ENCODE data around the gene ADAMTS17.

ADAMTS17 gene

DNA sequence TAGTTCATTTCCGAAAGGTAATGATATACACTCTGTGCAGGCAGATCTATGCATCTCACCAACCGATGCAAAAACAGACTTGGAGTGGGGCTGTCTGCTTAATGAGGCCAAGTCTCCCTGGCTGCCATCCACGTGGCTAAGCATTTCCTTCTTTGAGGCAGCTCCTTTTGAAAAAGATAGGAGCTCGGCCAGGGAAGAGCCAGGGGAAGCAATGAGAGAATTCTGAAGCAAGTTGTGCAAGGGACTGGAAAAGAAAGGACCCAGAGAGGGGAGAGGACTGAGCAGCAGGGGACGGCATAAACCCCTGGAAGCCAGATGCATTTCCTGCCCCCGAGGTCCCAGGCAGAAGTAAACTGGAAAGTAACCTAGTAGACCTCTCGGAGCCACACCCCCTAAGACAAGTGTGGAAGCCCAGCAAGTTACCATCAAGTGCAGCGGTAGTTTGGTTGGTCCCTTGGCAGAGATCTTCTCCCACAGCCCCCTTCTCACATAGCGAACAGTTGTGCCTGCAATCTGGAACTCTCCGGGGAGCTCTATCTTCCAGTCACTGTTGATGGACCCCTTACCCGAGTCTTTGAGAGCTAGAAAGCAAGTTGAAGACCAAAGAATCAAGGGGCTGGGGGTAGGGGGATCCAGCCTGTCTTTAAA lies 288.2 kb downstream of the ADAMTS17 start:
- no peaks in the 10 kb centered on the region for H3K9me3 Mint-ChIP-seq
- H3K27me3 Mint-ChIP-seq: peaks cover 21% of the 10 kb centered on the region
- no peak overlapping the region for H3K4me3 Mint-ChIP-seq
- H3K27ac Mint-ChIP-seq (ENCODE audit: low read depth): no peak overlapping the region
- H3K4me1 Mint-ChIP-seq: no peaks in the 10 kb centered on the region
- no peak for DNase-seq (ENCODE audit: low spot score in 2 of 2)
- no peak for ATAC-seq (replicated peaks; ENCODE audit: extremely low read depth, poor library complexity, severe bottlenecking)
- no peaks in the 10 kb centered on the region for H3K36me3 Mint-ChIP-seq (ENCODE audit: insufficient read depth)

DNA sequence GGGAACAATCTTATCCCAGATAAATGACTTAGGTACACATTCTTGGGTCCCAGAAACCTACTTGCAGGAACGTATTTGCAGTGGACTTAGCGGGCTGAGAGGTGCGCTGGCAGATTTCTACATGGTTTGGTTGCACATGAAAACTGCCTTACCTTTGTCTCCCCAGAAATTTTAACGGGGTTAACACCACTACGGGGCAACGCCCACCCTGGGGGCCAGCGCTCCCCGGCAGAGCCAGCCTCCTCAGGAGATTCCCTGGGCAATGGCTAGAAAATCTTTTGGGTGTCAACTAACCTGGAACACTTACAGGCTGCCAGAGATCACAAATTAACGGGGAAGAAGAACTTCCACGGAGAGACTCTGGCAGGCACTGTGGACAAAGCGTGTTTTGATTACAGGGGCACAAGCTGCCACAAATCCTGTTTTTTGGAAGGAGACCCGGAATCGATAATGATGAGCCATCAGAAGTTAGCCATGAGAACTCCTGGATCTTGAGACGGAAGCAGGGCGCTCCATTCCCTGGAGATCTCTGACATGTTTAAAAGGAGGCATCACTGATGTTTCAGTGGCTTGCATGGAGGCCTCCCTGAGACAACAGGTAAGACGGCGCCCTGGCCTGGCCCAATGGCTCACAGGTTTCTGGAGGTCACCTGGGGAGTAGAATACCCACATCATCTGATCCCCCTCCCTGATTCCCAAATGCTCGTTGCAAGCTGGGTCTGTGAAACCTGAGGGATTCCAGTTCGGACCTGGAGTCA lies 288.9 kb downstream of the ADAMTS17 start:
- no peak for DNase-seq (ENCODE audit: low spot score in 2 of 2)
- no peaks in the 10 kb centered on the region for H3K9me3 Mint-ChIP-seq
- H3K27me3 Mint-ChIP-seq: peaks cover 14% of the 10 kb centered on the region
- ATAC-seq (replicated peaks; ENCODE audit: extremely low read depth, poor library complexity, severe bottlenecking): no peak
- no peak overlapping the region for H3K4me3 Mint-ChIP-seq
- no peaks in the 10 kb centered on the region for H3K4me1 Mint-ChIP-seq
- no peaks in the 10 kb centered on the region for H3K36me3 Mint-ChIP-seq (ENCODE audit: insufficient read depth)
- H3K27ac Mint-ChIP-seq (ENCODE audit: low read depth): no peak overlapping the region

DNA sequence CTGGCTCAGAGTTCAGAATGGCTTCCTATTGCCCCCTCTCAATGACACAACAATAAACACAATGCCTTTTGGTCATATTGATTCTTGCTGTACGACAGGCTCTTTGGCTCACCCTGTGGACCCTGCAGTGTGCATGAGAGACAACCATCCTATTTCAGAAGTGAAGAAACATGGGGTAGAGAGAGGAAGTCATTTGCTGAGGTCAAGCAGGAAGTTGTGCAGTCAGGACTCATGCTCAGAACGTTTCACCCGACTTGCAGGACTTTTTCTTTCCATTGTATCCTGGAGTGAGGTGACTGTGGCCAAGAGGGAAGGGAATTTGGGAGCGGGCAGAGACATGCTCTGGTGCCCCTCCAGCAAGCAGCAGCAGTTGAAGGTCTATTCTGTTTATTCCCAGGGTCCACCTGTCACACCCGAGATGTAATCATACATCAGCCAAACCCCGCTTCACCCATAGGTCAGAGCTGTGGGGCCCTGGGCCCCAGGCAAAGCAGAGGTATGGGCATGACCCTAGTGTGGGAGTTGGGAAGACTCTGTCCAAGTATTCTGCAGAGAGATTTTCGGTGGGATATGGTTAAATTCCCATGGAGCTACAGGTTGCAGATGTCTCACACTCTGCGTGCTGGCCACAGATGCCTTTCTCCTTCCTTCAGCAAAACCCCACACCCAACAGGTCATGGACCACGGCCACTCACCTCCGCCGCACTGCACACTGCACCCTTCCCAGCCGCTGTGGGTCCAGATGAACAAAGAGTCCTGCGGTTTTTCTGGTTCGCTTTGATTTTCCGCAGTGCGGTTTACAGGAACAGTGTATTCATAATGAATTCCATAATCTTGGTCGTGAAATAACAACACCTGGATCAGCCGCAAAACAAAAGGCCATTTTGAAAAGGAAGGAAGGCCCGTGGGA lies 290.6 kb downstream of the ADAMTS17 start:
- no peak for DNase-seq (ENCODE audit: low spot score in 2 of 2)
- Mint-ChIP-seq H3K4me3 (no peak overlapping the region), H3K27me3 (no peaks in the 10 kb centered on the region), H3K4me1 (no peaks in the 10 kb centered on the region), H3K36me3 (ENCODE audit: insufficient read depth) (no peaks in the 10 kb centered on the region), H3K27ac (ENCODE audit: low read depth) (no peak overlapping the region), H3K9me3 (no peaks in the 10 kb centered on the region)
- no peak for ATAC-seq (replicated peaks; ENCODE audit: extremely low read depth, poor library complexity, severe bottlenecking)

DNA sequence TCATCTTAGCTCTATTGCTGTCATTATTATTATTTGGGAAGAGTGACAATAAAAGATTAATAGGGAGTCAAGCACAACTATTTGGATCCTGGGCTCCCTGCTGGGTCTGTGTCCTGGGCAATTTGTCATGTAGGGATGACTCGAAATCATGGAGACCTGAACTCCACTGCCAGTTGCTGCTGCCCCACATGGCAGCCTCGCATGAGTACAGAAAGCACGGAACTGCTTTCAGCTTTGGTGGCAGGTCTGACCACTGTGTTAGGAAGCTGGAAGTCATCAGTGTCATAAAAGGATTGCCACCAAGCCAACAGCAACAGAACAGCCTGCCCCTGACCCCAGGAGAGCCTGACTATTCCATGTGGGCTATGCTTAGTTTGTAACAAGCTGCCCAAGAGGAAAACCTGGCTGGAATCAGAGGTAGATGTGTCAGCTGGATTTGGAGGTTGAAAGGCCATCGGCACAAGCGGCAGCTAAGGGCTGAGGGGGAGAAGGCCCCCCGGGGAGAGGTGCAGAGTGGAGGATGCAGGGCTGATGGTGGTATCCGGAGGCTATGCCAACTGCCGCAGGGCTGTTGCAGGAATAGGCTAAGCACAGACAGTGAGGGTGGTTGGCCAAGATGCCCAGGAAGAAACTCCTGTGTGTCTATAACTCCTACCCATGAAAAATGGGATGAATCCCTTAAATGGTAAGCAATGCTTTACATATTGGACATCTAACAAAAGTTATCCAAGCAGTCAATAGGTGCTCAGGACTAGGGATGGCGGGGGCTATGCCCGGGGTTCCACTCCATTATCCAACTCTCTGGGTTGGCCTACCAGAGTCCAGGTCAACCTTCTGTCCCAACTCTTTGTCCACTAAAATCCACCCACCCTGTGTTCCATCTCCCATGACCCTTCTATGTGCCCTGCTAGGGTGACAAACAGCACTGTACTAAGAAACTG lies 291.6 kb downstream of the ADAMTS17 start:
- Mint-ChIP-seq H3K4me3 (no peak overlapping the region), H3K36me3 (ENCODE audit: insufficient read depth) (no peaks in the 10 kb centered on the region), H3K27me3 (no peaks in the 10 kb centered on the region), H3K27ac (ENCODE audit: low read depth) (no peak overlapping the region), H3K9me3 (no peaks in the 10 kb centered on the region), H3K4me1 (no peaks in the 10 kb centered on the region)
- ATAC-seq (replicated peaks; ENCODE audit: extremely low read depth, poor library complexity, severe bottlenecking) (no peak), DNase-seq (ENCODE audit: low spot score in 2 of 2) (no peak)

DNA sequence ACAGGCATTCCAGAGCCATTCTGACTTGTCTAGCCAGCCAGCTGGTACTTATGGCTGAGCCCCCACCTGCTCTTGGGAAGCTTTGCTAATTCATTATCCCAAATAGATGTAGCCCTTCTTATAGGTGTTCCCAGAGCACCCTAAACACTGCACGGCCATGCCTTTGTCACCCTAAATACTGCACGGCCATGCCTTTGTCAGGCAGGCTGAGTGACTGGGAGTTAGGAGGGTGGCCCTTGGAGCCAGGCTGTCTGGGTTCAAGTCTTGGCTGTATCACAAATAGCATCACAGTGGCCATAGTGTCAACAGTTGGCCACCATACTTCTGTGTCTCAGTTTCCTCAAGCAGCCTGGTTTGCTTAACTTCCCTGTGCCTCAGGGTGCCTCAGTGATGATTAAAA lies 292.3 kb downstream of the ADAMTS17 start:
- H3K27ac Mint-ChIP-seq (ENCODE audit: low read depth): no peak overlapping the region
- no peak overlapping the region for H3K4me3 Mint-ChIP-seq
- no peaks in the 10 kb centered on the region for H3K9me3 Mint-ChIP-seq
- DNase-seq (ENCODE audit: low spot score in 2 of 2): no peak
- no peaks in the 10 kb centered on the region for H3K36me3 Mint-ChIP-seq (ENCODE audit: insufficient read depth)
- H3K27me3 Mint-ChIP-seq: no peaks in the 10 kb centered on the region
- no peaks in the 10 kb centered on the region for H3K4me1 Mint-ChIP-seq
- ATAC-seq (replicated peaks; ENCODE audit: extremely low read depth, poor library complexity, severe bottlenecking): no peak

DNA sequence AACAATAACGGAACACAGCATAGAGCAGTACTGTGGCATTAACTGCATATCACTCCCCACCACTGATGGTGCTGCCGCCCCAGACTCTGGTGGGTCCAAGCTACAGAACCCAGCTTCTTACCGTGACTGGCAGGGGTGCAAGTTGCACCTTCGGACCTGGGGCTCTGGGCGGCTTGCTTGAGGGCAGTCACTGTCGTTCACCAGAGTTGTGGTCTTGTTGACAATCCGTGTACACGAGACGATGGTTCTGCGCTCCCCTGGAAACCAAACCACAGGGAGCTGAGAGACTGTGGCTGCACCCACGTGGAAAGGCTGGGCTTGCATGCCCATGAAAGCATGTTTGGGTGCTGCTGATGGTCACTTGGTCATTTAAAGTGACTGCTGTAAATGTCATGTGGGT lies 293.0 kb downstream of the ADAMTS17 start:
- H3K9me3 Mint-ChIP-seq: no peaks in the 10 kb centered on the region
- no peak for ATAC-seq (replicated peaks; ENCODE audit: extremely low read depth, poor library complexity, severe bottlenecking)
- no peak for DNase-seq (ENCODE audit: low spot score in 2 of 2)
- no peaks in the 10 kb centered on the region for H3K27me3 Mint-ChIP-seq
- no peak overlapping the region for H3K4me3 Mint-ChIP-seq
- no peaks in the 10 kb centered on the region for H3K4me1 Mint-ChIP-seq
- H3K27ac Mint-ChIP-seq (ENCODE audit: low read depth): no peak overlapping the region
- no peaks in the 10 kb centered on the region for H3K36me3 Mint-ChIP-seq (ENCODE audit: insufficient read depth)

DNA sequence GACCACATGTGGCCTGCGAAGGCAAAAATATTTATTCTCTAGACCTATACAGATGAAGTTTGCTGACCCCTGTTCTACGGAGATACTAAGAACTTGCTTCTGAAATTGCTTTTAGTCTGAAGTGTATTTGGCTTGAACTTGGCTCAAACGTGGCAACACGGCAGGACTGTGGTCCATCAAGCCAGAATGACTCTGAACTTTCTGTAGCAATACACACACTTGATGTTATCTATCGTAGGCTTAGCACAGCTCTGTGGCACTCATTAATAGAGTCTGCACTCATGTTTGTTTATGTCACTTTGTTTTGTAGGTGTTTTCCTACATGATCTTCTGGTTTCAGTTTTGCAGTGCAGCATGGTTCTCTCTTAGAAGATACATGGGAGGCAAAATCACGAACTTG lies 298.1 kb downstream of the ADAMTS17 start:
- DNase-seq (ENCODE audit: low spot score in 2 of 2) (no peak), ATAC-seq (replicated peaks; ENCODE audit: extremely low read depth, poor library complexity, severe bottlenecking) (no peak)
- Mint-ChIP-seq H3K4me3 (no peak overlapping the region), H3K36me3 (ENCODE audit: insufficient read depth) (peaks cover 2% of the 10 kb centered on the region), H3K27me3 (no peaks in the 10 kb centered on the region), H3K4me1 (no peaks in the 10 kb centered on the region), H3K9me3 (no peaks in the 10 kb centered on the region), H3K27ac (ENCODE audit: low read depth) (no peak overlapping the region)

DNA sequence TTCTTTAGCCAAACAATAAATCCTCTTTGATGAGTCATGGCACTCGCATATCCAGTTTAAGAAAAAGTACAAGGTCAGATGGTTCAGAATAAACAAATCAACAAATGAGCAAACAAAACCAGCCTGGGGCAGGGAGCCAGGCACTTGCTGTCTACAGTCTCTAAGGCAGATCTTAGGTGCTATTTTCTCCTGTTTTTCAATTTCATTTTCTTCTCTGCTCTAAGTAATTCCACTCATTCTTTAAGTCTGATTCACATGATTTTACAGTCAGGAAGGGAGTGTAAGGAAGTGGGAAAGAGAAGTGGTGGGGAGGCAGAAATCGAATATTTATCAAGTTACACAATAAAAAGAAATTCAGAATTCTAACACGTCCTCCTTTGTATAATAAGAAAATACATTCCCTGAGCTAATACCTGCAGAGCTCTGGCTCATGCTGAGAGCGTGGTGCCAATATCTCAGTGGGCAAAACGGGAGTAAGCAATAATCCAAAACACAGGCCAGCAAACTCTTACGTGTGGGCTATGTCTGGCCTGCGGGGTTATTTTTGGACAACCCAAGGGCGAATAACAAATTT lies 298.6 kb downstream of the ADAMTS17 start:
- no peak for ATAC-seq (replicated peaks; ENCODE audit: extremely low read depth, poor library complexity, severe bottlenecking)
- peaks cover 2% of the 10 kb centered on the region for H3K36me3 Mint-ChIP-seq (ENCODE audit: insufficient read depth)
- DNase-seq (ENCODE audit: low spot score in 2 of 2): no peak

DNA sequence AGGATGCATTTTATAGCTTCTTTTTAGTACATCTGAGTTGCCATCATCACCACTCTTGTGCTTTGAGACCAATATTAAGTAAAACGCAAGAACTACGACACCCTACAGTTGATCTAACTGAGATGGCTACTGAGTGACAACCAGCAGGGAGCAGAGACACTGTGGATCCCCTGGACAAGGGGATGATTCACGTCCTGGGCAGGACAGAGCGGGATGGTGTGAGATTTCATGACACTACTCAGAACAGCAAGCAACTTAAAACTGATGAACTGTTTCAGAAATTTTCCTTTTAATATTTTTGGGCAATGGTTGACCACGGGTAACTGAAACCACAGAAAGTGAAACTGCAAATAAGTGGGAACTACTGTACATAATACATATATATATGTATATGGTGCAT lies 299.2 kb downstream of the ADAMTS17 start:
- no peak overlapping the region for H3K27ac Mint-ChIP-seq (ENCODE audit: low read depth)
- ATAC-seq (replicated peaks; ENCODE audit: extremely low read depth, poor library complexity, severe bottlenecking): no peak
- peaks cover 2% of the 10 kb centered on the region for H3K36me3 Mint-ChIP-seq (ENCODE audit: insufficient read depth)
- H3K4me1 Mint-ChIP-seq: no peaks in the 10 kb centered on the region
- DNase-seq (ENCODE audit: low spot score in 2 of 2): no peak
- no peaks in the 10 kb centered on the region for H3K27me3 Mint-ChIP-seq
- no peak overlapping the region for H3K4me3 Mint-ChIP-seq
- no peaks in the 10 kb centered on the region for H3K9me3 Mint-ChIP-seq

More for the DNA sequence above, 298.6 kb downstream of the ADAMTS17 start:
- no peak overlapping the region for H3K27ac Mint-ChIP-seq (ENCODE audit: low read depth)
- no peaks in the 10 kb centered on the region for H3K4me1 Mint-ChIP-seq
- no peak overlapping the region for H3K4me3 Mint-ChIP-seq
- no peaks in the 10 kb centered on the region for H3K9me3 Mint-ChIP-seq
- H3K27me3 Mint-ChIP-seq: no peaks in the 10 kb centered on the region

DNA sequence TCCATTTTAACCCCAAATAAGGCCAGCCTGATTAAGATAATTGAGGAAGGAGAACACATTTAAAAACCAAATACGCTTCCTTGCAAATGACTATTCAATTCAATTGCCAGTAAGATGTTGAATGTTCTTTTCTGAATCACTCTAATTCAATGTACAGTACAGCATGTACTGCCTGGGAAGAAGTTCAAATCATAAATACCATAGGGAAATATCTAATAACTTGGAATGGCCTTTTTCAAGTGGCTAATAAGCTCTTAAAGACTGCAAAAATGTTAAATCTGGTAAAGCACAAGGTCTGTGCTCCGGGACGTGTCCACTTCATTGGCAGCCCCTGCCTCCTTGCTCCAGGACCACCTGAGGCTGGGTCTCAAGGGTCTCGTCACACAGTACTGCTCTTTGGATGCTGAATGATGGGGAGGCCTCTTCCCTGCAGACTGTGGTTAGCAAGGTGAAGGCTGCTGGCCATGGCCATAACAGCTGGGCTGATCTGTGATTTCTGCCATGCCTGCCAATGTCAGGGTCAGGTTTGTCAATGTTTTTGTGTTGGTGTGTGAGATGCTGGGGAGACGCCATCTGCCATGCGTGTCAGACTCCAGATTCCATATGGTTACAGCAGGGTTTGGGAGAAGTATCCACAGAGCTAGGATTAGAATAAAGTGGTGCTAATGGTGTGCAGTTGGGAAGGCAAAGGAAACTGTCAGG lies 300.5 kb downstream of the ADAMTS17 start:
- ATAC-seq (replicated peaks; ENCODE audit: extremely low read depth, poor library complexity, severe bottlenecking): no peak
- no peak overlapping the region for H3K27ac Mint-ChIP-seq (ENCODE audit: low read depth)

DNA sequence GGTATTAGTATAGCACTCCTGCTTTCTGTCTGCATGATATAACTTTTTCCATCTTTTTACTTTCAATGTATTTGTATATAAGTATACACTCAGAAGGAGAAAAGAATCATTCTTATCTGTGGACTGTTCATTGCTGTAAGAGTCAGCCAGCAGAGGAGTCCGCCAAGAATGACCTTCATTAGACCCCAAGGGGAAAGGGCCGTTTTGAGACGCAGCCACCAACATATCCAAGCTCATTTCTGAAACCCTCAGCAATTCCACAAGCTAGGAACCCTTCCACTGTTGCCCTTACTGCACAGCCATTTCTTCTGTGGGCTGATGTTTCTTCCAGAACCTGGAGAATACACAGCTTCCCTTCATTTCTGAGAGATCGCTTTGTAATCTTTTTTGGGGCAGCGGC lies 301.8 kb downstream of the ADAMTS17 start:
- ATAC-seq (replicated peaks; ENCODE audit: extremely low read depth, poor library complexity, severe bottlenecking) (no peak), DNase-seq (ENCODE audit: low spot score in 2 of 2) (no peak)
- H3K36me3 Mint-ChIP-seq (ENCODE audit: insufficient read depth): peaks cover 2% of the 10 kb centered on the region
- no peak overlapping the region for H3K27ac Mint-ChIP-seq (ENCODE audit: low read depth)
- no peaks in the 10 kb centered on the region for H3K27me3 Mint-ChIP-seq
- no peaks in the 10 kb centered on the region for H3K9me3 Mint-ChIP-seq
- H3K4me3 Mint-ChIP-seq: no peak overlapping the region
- no peaks in the 10 kb centered on the region for H3K4me1 Mint-ChIP-seq

More for the DNA sequence above, 300.5 kb downstream of the ADAMTS17 start:
- peaks cover 2% of the 10 kb centered on the region for H3K36me3 Mint-ChIP-seq (ENCODE audit: insufficient read depth)
- no peak overlapping the region for H3K4me3 Mint-ChIP-seq
- no peak for DNase-seq (ENCODE audit: low spot score in 2 of 2)
- no peaks in the 10 kb centered on the region for H3K9me3 Mint-ChIP-seq
- H3K4me1 Mint-ChIP-seq: no peaks in the 10 kb centered on the region
- H3K27me3 Mint-ChIP-seq: no peaks in the 10 kb centered on the region
